T-cell (primary cell): ENCODE data around the gene TMEM263. TPM values are rescaled to one million over a fixed set of nuclear protein-coding genes. Genes with fewer than 3 reads are reported as not detected.
A peak's percentile ranks its signal among the peaks of the same experiment; 100 is the strongest.

ENCODE experiments used
- ATAC-seq, 4 experiments: fragments of 200-7000 bp in 3 of 4; fragments of 150-1000 bp in 1 of 4; cut with Tn5 transposase; replicated peaks in 1 of 4; 1 replicate in 3 of 4; 2 replicates in 1 of 4; pipeline ENCODE4 v1.10.0; 2021; ENCODE audit warnings: moderate library complexity in 3 of 4, mild to moderate bottlenecking in 2 of 4, moderate number of reproducible peaks in 1 of 4
- CTCF ChIA-PET, 2 donors: fragments of 300-600 bp; sonication (Branson Sonifier 250); formaldehyde crosslinking; loops; one replicate each; lab custom pipeline; 2022; ENCODE audit warnings: antibody characterized with exemption in 2 of 2; lab: Charles Lee
- POLR2A ChIA-PET, 2 donors: fragments of 300-600 bp; sonication (Branson Sonifier 250); formaldehyde crosslinking; loops; one replicate each; lab custom pipeline; 2022; ENCODE audit warnings: antibody characterized with exemption in 2 of 2; lab: Charles Lee
- DNase-seq, 35 experiments: peaks; one replicate each; pipeline versions ENCODE4 v3.0.0 to v3.0.0-alpha.2; 2013 to 2023
- H3K27ac ChIP-seq: one replicate; pipeline ENCODE4 v1.5.1; 2013; ENCODE audit warnings: low read length
- H3K27me3 ChIP-seq, 2 experiments: replicated peaks in 1 of 2; 1 replicate in 1 of 2; 2 replicates in 1 of 2; pipeline versions ENCODE4 v1.6.1 to v1.7.0; 2013; ENCODE audit warnings: low read length in 1 of 2, mixed read lengths in 1 of 2; ENCODE audit not compliant: control insufficient read depth in 2 of 2, insufficient read depth in 2 of 2; ENCODE audit errors: extremely low read depth in 1 of 2
- H3K36me3 ChIP-seq, 2 donors: 1 replicate in 1 of 2; 2 replicates in 1 of 2; pipeline versions ENCODE4 v1.6.1 to v1.7.0; 2013; ENCODE audit warnings: low read length in 1 of 2; ENCODE audit not compliant: control insufficient read depth in 2 of 2, insufficient read depth in 1 of 2; ENCODE audit errors: extremely low read depth in 1 of 2
- H3K4me1 ChIP-seq, 2 experiments: 1 replicate in 1 of 2; 2 replicates in 1 of 2; pipeline versions ENCODE4 v1.6.1 to v1.7.0; 2013; ENCODE audit warnings: low read length in 2 of 2, mixed read lengths in 1 of 2; ENCODE audit not compliant: insufficient read depth in 2 of 2, control insufficient read depth in 1 of 2; ENCODE audit errors: extremely low read depth in 1 of 2
- H3K4me3 ChIP-seq, 2 donors: 1 replicate in 1 of 2; 2 replicates in 1 of 2; pipeline versions ENCODE4 v1.5.1 to v1.7.0; 2013; ENCODE audit warnings: mild to moderate bottlenecking in 2 of 2, low read length in 1 of 2, moderate library complexity in 1 of 2; ENCODE audit not compliant: control insufficient read depth in 1 of 2; ENCODE audit errors: extremely low read depth in 1 of 2
- H3K9me3 ChIP-seq: 2 replicates; pipeline ENCODE4 v1.7.0; 2013
- H3K27ac Mint-ChIP-seq, 2 donors: one replicate each; pipeline ENCODE4 v1.8.0; 2020 to 2021; ENCODE audit warnings: mild to moderate bottlenecking in 2 of 2, mixed read lengths in 2 of 2
- H3K27me3 Mint-ChIP-seq, 2 donors: one replicate each; pipeline ENCODE4 v1.8.0; 2021 to 2022; ENCODE audit warnings: mixed read lengths in 2 of 2
- H3K36me3 Mint-ChIP-seq: one replicate; pipeline ENCODE4 v1.8.0; 2021; ENCODE audit warnings: mixed read lengths
- H3K4me1 Mint-ChIP-seq, 3 donors: one replicate each; pipeline ENCODE4 v1.8.0; 2020 to 2022; ENCODE audit warnings: mixed read lengths in 3 of 3, mild to moderate bottlenecking in 1 of 3
- H3K4me3 Mint-ChIP-seq, 3 donors: one replicate each; pipeline ENCODE4 v1.8.0; 2020 to 2022; ENCODE audit warnings: mild to moderate bottlenecking in 3 of 3, mixed read lengths in 3 of 3, moderate library complexity in 3 of 3
- H3K9me3 Mint-ChIP-seq, 3 donors: one replicate each; pipeline ENCODE4 v1.8.0; 2020 to 2022; ENCODE audit warnings: mixed read lengths in 3 of 3
- WGBS: methylation state at CpG from one replicate; pipeline ENCODE4 v1.1.5; 2013; ENCODE audit warnings: missing lambda C conversion rate; ENCODE audit not compliant: insufficient coverage; 5-methylcytosine and 5-hydroxymethylcytosine counted together
- total RNA-seq, 35 experiments: library from RNA in 6 of 35; stranded (reverse) in 6 of 35; fragments of 120-200 nt in 1 of 35; gene quantifications; one replicate each; pipeline versions ENCODE4 v1.2.1 to v1.2.4 and lab custom pipeline; 2013 to 2026

The TMEM263 gene
- total RNA-seq, 5 donors from 2014 or later (not counting 1 experiment from before 2014, with no cell fraction given), result 29.8 to 36.5 (median 31.2) TPM

DNA sequence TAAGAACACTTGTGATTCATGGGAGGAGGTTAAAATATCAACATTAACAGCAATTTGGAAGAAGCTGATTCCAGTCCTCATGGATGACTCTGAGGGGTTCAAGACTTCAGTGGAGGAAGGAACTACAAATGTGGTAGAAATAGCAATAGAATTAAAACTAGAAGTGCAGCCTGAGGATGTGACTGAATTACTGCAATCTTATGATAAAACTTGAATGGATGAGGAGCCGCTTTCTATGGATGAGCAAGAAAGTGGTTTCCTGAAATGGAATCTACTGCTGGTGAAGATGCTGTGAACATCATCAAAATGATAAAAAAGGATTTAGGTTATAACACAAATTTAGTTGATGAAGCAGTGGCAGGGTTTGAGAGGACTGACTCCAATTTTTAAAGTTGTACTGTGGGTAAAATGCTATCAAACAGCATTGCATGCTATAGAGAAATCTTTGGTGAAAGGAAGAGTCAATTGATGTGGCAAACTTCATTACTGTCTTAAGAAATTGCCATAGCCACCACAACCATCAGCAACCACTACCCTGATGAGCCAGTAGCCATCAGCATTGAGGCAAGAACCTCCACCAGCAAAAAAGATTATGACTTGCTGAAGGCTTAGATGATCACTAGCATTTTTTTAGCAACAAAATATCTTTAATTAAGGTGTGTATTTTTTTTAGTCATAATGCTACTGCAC lies 57.2 kb downstream of the TMEM263 start:
- H3K4me3 Mint-ChIP-seq, result no peak overlapping the region

DNA sequence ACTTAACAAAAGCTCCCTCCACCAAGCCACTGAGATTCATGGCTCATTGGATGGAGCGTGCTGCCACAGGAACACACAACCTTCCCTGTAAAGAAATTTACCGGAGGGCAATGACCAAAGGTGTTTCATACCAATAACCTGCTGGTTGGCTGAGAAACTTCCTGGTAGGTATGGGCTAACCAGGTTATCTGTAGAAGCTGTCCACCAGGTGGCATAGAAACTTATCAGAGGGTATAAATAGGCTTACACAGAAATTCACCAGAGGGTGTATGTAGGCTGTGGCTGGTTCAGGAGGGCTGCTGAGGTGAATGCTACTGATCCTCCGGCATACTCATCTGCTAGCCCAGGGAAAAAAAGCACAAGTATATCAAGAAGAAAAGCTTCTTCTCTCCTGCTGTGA lies 58.3 kb downstream of the TMEM263 start:
- no CpG with 5 or more reads among the region's 3 CpGs for WGBS

More for the DNA sequence above, 57.2 kb downstream of the TMEM263 start:
- ChIA-PET CTCF (interaction anchor here (0.6 to 1.8 kb wide), 3 partner anchors 22 to 92 kb away, joined by 3 to 13 read pairs (median 5); no protein-coding TSS in a partner anchor), POLR2A (interaction anchor here in 1 of 2 donors (0.6 kb wide), 1 partner anchor 665 kb away, joined by 4 read pairs; no protein-coding TSS in a partner anchor)
- Mint-ChIP-seq H3K36me3 (peaks cover 43% of the 10 kb centered on the region), H3K27ac (no peak overlapping the region), H3K27me3 (no peaks in the 10 kb centered on the region), H3K4me1 (peaks cover 0 to 2% (median 0%) of the 10 kb centered on the region in 3 donors), H3K9me3 (no peaks in the 10 kb centered on the region)
- Histone ChIP-seq H3K4me1 (no peaks in the 10 kb centered on the region), H3K4me3 (no peak overlapping the region), H3K27ac (no peak overlapping the region), H3K27me3 (no peaks in the 10 kb centered on the region), H3K9me3 (no peaks in the 10 kb centered on the region), H3K36me3 (peaks cover 2 to 6% of the 10 kb centered on the region in 2 donors)
- no CpG with 5 or more reads among the region's 1 CpG for WGBS
- ATAC-seq, result no peak
- DNase-seq, result no peak

DNA sequence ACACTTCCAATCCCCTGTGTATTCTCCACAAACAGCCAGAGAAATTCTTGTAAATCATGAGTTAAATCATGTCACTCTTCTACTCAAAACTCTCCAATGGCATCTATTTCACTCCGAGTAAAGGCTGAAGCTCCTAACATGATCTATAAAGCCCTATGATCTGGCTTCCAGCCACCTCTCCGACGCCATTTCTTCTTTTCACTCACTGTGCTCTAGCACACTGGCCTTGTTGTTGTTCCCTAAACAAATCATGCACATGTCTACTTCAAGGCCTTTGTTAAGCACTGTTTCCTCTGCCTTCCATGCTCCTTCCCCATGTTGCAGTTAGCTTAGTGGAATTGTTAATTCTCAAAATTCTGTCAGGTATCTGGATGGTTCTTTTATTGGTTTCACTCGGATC lies 61.3 kb downstream of the TMEM263 start:
- no peaks in the 10 kb centered on the region for H3K27me3 Mint-ChIP-seq
- WGBS, result 100% methylated on average over 1 of the region's 4 CpGs
- no peak overlapping the region for H3K27ac Mint-ChIP-seq
- no peak overlapping the region for H3K4me3 Mint-ChIP-seq
- H3K4me1 Mint-ChIP-seq, result peaks cover 0 to 2% (median 0%) of the 10 kb centered on the region in 3 donors
- H3K36me3 Mint-ChIP-seq, result peaks cover 49% of the 10 kb centered on the region
- CTCF ChIA-PET, result no interaction called here
- Histone ChIP-seq H3K27me3 (no peaks in the 10 kb centered on the region), H3K27ac (no peak overlapping the region), H3K4me3 (no peak overlapping the region), H3K36me3 (peaks cover 6 to 8% of the 10 kb centered on the region in 2 donors), H3K9me3 (no peaks in the 10 kb centered on the region), H3K4me1 (no peaks in the 10 kb centered on the region)
- DNase-seq, result no peak
- no peak for ATAC-seq
- POLR2A ChIA-PET, result no interaction called here
- no peaks in the 10 kb centered on the region for H3K9me3 Mint-ChIP-seq

More for the DNA sequence above, 58.3 kb downstream of the TMEM263 start:
- no peak overlapping the region for H3K4me3 ChIP-seq
- peak in 12 of 35 experiments; percentile 1 to 55 (median 11) for DNase-seq
- H3K27me3 ChIP-seq, result no peaks in the 10 kb centered on the region
- H3K4me1 ChIP-seq, result no peaks in the 10 kb centered on the region
- POLR2A ChIA-PET, result interaction anchor here in 1 of 2 donors (0.6 kb wide), 2 partner anchors 76 to 307 kb away, joined by 3 read pairs; no protein-coding TSS in a partner anchor
- H3K4me1 Mint-ChIP-seq, result peaks cover 0 to 2% (median 0%) of the 10 kb centered on the region in 3 donors
- ATAC-seq, result peak in 3 of 4 experiments; percentile 54 to 69 (median 60)
- H3K27me3 Mint-ChIP-seq, result no peaks in the 10 kb centered on the region
- no peak overlapping the region for H3K27ac Mint-ChIP-seq
- no peak overlapping the region for H3K4me3 Mint-ChIP-seq
- H3K9me3 Mint-ChIP-seq, result no peaks in the 10 kb centered on the region
- no peak overlapping the region for H3K27ac ChIP-seq
- H3K36me3 Mint-ChIP-seq, result peaks cover 46% of the 10 kb centered on the region
- no peaks in the 10 kb centered on the region for H3K9me3 ChIP-seq
- CTCF ChIA-PET, result interaction anchor here (0.6 to 1.8 kb wide), 6 partner anchors 9 to 1771 kb away, joined by 3 to 13 read pairs (median 3); no protein-coding TSS in a partner anchor
- peaks cover 2 to 6% of the 10 kb centered on the region in 2 donors for H3K36me3 ChIP-seq

DNA sequence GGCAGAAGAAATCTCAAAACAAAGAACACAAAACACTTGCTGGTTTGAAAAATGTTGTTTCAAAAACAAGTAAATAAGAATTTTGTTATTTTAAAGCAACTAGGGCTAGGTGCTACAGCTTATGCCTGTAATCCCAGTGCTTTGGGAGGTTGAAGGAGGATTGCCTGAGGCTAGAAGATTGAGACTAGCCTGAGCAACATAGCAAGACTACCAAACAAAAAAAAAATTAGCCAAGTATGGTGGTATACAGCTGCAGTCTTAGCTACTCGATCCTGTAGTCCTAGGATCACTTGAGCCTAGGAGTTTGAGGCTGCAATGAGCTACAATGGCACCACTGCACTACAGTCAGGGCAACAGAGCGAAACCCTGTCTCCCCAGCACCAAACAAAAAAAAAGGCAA lies 63.8 kb downstream of the TMEM263 start:
- H3K27me3 ChIP-seq, result no peaks in the 10 kb centered on the region
- no peaks in the 10 kb centered on the region for H3K4me1 ChIP-seq
- DNase-seq, result no peak
- Mint-ChIP-seq H3K4me3 (no peak overlapping the region), H3K9me3 (no peaks in the 10 kb centered on the region), H3K4me1 (peaks cover 0 to 16% (median 3%) of the 10 kb centered on the region in 3 donors), H3K27ac (no peak overlapping the region), H3K36me3 (peaks cover 39% of the 10 kb centered on the region), H3K27me3 (no peaks in the 10 kb centered on the region)
- no peak for ATAC-seq
- H3K36me3 ChIP-seq, result peaks cover 6% of the 10 kb centered on the region in 2 donors
- H3K27ac ChIP-seq, result no peak overlapping the region
- ChIA-PET POLR2A (no interaction called here), CTCF (interaction anchor here in 1 of 2 donors (0.7 kb wide), 1 partner anchor 1062 kb away, joined by 3 read pairs; no protein-coding TSS in a partner anchor)
- WGBS, result 100% methylated on average over 1 of the region's 2 CpGs
- H3K4me3 ChIP-seq, result no peak overlapping the region
- H3K9me3 ChIP-seq, result no peaks in the 10 kb centered on the region

Other genes starting within 250 kb of the TMEM263 start
- 10 to 100 TPM; 12.9 to 16.7 (median 13.9) TPM for gene RIC8B, start 181.2 kb upstream of the TMEM263 start, total RNA-seq
- 10 to 100 TPM in 2 of 5 donors, 1 to 10 TPM in 3; 7.4 to 11.5 (median 8.8) TPM for gene MTERF2, start 31.2 kb downstream of the TMEM263 start, total RNA-seq
- gene CRY1, start 137.6 kb downstream of the TMEM263 start, total RNA-seq, result 10 to 100 TPM; 31.4 to 58.1 (median 35.9) TPM